Prostate gland (tissue), 2 donors: Measurements from ENCODE around the gene ZNF232.
"Not testable (repeated sequence)": the region's sequence is repeated elsewhere in the genome, so short reads cannot be mapped to it uniquely, and the experiment has no call there.

Experiments
- CTCF ChIP-seq, 4 experiments: fragments of 200-600 bp in 2 of 4; fragments of 450-650 bp in 2 of 4; sonication (generic) in 2 of 4; IDR thresholded peaks; 1 replicate in 3 of 4; 2 replicates in 1 of 4; pipeline ENCODE4 v1.5.1; 2016 to 2019; ENCODE audit warnings: antibody characterized with exemption in 4 of 4, mild to moderate bottlenecking in 2 of 4, moderate library complexity in 2 of 4
- POLR2A ChIP-seq: fragments of 450-650 bp; IDR thresholded peaks from one replicate; pipeline ENCODE4 v1.6.1; 2016; ENCODE audit warnings: antibody characterized with exemption, mild to moderate bottlenecking

GRCh38 chr17:5128387-5128786, 16.7 kb upstream of the ZNF232 start:
- TF ChIP-seq CTCF (IDR thresholded peaks at IDR 0.05); POLR2A: not testable (repeated sequence)
